NCI-H1048 (cell line): Measurements from ENCODE around the gene POU3F1.

Source experiments
- DNase-seq: peaks from one replicate; lab custom pipeline; 2025; lab: John Stamatoyannopoulos, UW

POU3F1 gene

GRCh38 chr1:38004284-38005108 is 42.1 kb downstream of the POU3F1 start:
- DNase-seq, result no peak

GRCh38 chr1:38003261-38004250 is 43.0 kb downstream of the POU3F1 start:
- DNase-seq, result no peak

- no peak for DNase-seq
Observed at GRCh38 chr1:38000529-38001455, 45.8 kb downstream of the POU3F1 start.

GRCh38 chr1:38000233-38000528 is 46.4 kb downstream of the POU3F1 start:
- DNase-seq, result no peak

GRCh38 chr1:37999430-38000232 is 47.0 kb downstream of the POU3F1 start:
- DNase-seq, result no peak

- DNase-seq, result no peak
Observed at GRCh38 chr1:37998913-37999429, 47.6 kb downstream of the POU3F1 start.

DNA sequence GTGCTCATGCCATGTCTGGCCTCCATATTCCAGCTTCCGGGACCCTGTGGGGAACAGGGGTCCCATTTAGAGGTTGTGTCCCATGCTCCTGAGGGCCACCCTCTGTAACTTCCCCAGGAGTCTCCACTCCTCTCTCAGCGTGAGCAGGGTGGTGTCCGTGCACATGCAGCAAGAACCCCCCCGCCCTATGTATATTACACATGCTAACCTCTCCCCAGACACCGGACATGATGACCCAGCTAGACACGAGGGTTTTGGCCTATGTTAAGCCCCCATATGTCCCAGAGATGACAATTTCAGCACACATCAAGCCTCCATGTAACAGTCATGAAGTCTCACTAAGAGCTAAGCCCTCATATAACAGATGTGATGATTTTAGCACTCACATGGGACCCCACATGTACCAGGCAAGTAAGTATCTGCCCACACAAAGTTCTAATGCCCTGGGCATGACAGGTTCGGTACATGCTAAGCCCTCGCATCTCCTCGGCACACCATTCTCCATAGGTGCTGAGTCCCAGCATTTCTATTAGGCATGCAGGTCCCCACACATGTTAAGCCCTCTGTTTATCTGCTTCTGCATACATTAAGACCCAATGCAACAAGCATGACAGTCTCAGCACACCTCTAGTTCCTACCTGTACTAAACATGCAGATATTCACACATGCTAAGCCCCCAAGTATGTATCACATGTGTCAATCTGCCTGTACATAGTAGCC is 48.3 kb downstream of the POU3F1 start:
- DNase-seq, result no peak

DNA sequence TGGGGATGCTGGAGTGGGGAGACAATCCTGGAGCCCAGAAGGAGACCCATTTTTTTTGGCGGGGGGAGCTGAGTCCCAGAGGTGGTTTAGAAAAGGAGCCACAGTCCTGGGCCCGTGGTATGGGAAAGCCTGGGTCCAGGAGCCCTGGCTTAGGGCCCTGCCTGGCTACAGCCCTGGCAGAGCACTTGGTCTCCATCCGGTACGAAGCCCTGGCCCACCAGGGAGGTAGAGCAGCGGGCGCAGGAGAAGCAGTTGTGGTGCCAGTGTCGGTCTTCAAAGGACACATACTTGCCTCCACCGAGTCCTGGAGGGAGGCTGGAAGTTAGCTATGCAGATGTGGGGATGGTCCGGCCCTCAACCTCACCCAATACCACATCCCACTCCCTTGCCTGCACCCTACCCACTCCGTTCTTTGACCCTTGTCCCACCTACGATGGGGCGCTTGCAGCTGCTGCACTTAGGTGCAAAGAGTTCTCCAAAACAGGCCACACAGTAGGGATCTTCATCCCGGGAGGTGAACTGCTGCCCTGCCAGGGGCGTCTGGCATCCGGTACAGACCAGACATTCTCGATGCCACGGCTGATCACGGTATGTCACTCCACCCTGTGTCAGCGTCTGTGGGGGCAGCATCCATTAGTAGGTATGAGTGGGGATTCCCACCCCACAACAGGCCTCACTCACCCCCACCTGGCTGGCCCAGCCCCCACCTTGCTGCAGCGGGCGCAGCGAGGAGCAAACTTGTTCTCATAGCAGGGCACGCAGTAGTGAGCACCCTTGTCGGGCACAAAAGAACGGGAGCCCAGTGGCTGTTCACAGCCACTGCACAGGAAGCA is 49.1 kb downstream of the POU3F1 start:
- DNase-seq, result no peak

- no peak for DNase-seq
Observed at GRCh38 chr1:37995751-37996345, 50.7 kb downstream of the POU3F1 start.

GRCh38 chr1:37994886-37995566 is 51.6 kb downstream of the POU3F1 start:
- no peak for DNase-seq
